ENCODE measurements around the gene PRPF40A. TPM values are rescaled to one million over a fixed set of nuclear protein-coding genes. Genes with fewer than 3 reads are reported as not detected.

PRPF40A gene
- total and polyA plus RNA-seq, 2 of the 8 experiments (the other 6 are each of a cell fraction or from before 2014, with no cell fraction given), result 85.5 to 176 TPM

- H4K5ac ChIP-seq (ENCODE audit: insufficient read length, low read depth, low read length), result no peak overlapping the region
- no peak overlapping the region for H2AFZ ChIP-seq (ENCODE audit: low read length)
- no peaks in the 10 kb centered on the region for H3K4me1 ChIP-seq (replicated peaks in 1 of 4; ENCODE audit: control insufficient read depth in 3 of 4, insufficient read depth in 4 of 4, low read length in 3 of 4)
- no peaks in the 10 kb centered on the region for H3K79me2 ChIP-seq (ENCODE audit: control insufficient read depth in 1 of 2, insufficient read depth in 2 of 2, low read length in 2 of 2)
- H3K23me2 ChIP-seq (ENCODE audit: low read depth, low read length), result no peaks in the 10 kb centered on the region
- no peak overlapping the region for H2BK15ac ChIP-seq (ENCODE audit: low read length)
- H3K23ac ChIP-seq (ENCODE audit: insufficient read length), result no peak overlapping the region
- no peak overlapping the region for H3K56ac ChIP-seq (replicated peaks; ENCODE audit: insufficient read length, low read depth, low read length)
- H2BK120ac ChIP-seq (replicated peaks; ENCODE audit: low read depth, low read length), result no peak overlapping the region
- 97% methylated on average over 7 of the region's 7 CpGs; no CpG with 5 or more reads in 1 of the 2 experiments for WGBS, 2 experiments (ENCODE audit: extremely low coverage in 1 of 2, insufficient coverage in 1 of 2, insufficient read length in 1 of 2, insufficient replicate concordance in 2 of 2, low coverage in 1 of 2, low lambda C conversion rate in 2 of 2, missing lambda C conversion rate in 1 of 2)
- CTCF ChIA-PET (ENCODE audit: partially characterized antibody), result interaction anchor here (0.9 kb wide), 1 partner anchor 600 kb away, joined by 3 read pairs; no protein-coding TSS in a partner anchor
- no peak overlapping the region for H4K91ac ChIP-seq (replicated peaks; ENCODE audit: insufficient read length, low read length)
- H2BK12ac ChIP-seq (ENCODE audit: low read depth, low read length), result no peak overlapping the region
- no peaks in the 10 kb centered on the region for H3K27me3 ChIP-seq (replicated peaks in 1 of 4; ENCODE audit: control insufficient read depth in 3 of 4, extremely low read depth in 1 of 4, insufficient read depth in 3 of 4, low read length in 3 of 4)
- H3K36me3 ChIP-seq (ENCODE audit: control insufficient read depth in 2 of 4, insufficient read depth in 4 of 4, low read length in 3 of 4), result peaks cover 12 to 53% (median 32%) of the 10 kb centered on the region in 4 experiments
- no peak overlapping the region for H3K27ac ChIP-seq (ENCODE audit: low read depth, low read length)
- H3K4ac ChIP-seq (replicated peaks; ENCODE audit: insufficient read length, low read depth, low read length), result no peak overlapping the region
- no peaks in the 10 kb centered on the region; the same call in 1 of the 2 replicates for H3K79me1 ChIP-seq (ENCODE audit: low read depth, low read length)
- POLR2A ChIA-PET (ENCODE audit: partially characterized antibody), result no interaction called here
- no peak overlapping the region for H3K18ac ChIP-seq (ENCODE audit: extremely low read depth, low read length)
- no peak overlapping the region for H3K4me3 ChIP-seq (ENCODE audit: extremely low read depth in 1 of 4, insufficient read depth in 2 of 4, low read depth in 3 of 4, low read length in 4 of 4)
- no peak overlapping the region for H3K9ac ChIP-seq (replicated peaks in 1 of 4; ENCODE audit: extremely low read depth in 1 of 4, low read depth in 3 of 4, low read length in 3 of 4)
- TF ChIP-seq CBX8 (IDR thresholded peaks at IDR 0.05; ENCODE audit: borderline replicate concordance, low read depth, low read length) (no peak), SP2 (IDR thresholded peaks at IDR 0.05; ENCODE audit: low read length) (no peak), SUZ12 (IDR thresholded peaks at IDR 0.05; ENCODE audit: low read length) (no peak), TBP (IDR thresholded peaks at IDR 0.05; ENCODE audit: low read depth, low read length) (no peak), RXRA (IDR thresholded peaks at IDR 0.05; ENCODE audit: insufficient read depth, low read depth, low read length) (no peak), BACH1 (IDR thresholded peaks at IDR 0.05; ENCODE audit: low read length) (no peak), SAP30 (IDR thresholded peaks at IDR 0.05; ENCODE audit: insufficient read depth, insufficient replicate concordance, low read length) (no peak), KDM4A (IDR thresholded peaks at IDR 0.05; ENCODE audit: low read depth, low read length, severe bottlenecking) (no peak), CTBP2 (IDR thresholded peaks at IDR 0.05; ENCODE audit: borderline replicate concordance, insufficient read depth, insufficient read length, low read length) (no peak), KDM5A (IDR thresholded peaks at IDR 0.05; ENCODE audit: low read length) (no peak), EGR1 (IDR thresholded peaks at IDR 0.05; ENCODE audit: borderline replicate concordance, low read depth, low read length) (no peak), CHD1 (IDR thresholded peaks at IDR 0.05; ENCODE audit: low read depth, low read length) (no peak), ASH2L (IDR thresholded peaks at IDR 0.05; ENCODE audit: low read length) (no peak), TEAD4 (IDR thresholded peaks at IDR 0.05; ENCODE audit: low read depth, low read length) (no peak)
- H3K4me2 ChIP-seq (ENCODE audit: insufficient read depth in 1 of 2, low read depth in 2 of 2, low read length in 2 of 2), result no peak overlapping the region
- H4K20me1 ChIP-seq (replicated peaks in 1 of 2; ENCODE audit: control insufficient read depth in 1 of 2, insufficient read depth in 2 of 2, low read length in 2 of 2), result no peaks in the 10 kb centered on the region
- H2BK20ac ChIP-seq (ENCODE audit: low read length), result no peak overlapping the region
- H2BK5ac ChIP-seq (ENCODE audit: low read depth, low read length), result no peak overlapping the region
- H4K8ac ChIP-seq (ENCODE audit: extremely low read depth, insufficient read depth, low read length), result no peak overlapping the region
- no peak overlapping the region for H3K14ac ChIP-seq (ENCODE audit: insufficient read length)
- H2AK5ac ChIP-seq (ENCODE audit: low read depth, low read length), result no peak overlapping the region
- no peaks in the 10 kb centered on the region for H3K9me3 ChIP-seq (ENCODE audit: insufficient read depth in 2 of 2, low read depth in 1 of 2, low read length in 1 of 2)
- DNase-seq (ENCODE audit: low read depth in 1 of 2, low spot score in 2 of 2), result no peak
- FAIRE-seq, result no peak
Measured at GRCh38 chr2:152637251-152637650, 80.0 kb downstream of the PRPF40A start.

Data from H1 (cell line).